ENCODE results near the gene ANKRD7. TPM values are rescaled to one million over a fixed set of nuclear protein-coding genes. Genes with fewer than 3 reads are reported as not detected.

ANKRD7 gene
- not detected for polyA plus RNA-seq (2013, experiment 1 of 2)
- polyA plus RNA-seq (2013, experiment 2 of 2), result not detected

- no peak within 1 kb of the TSS for H3K27ac ChIP-seq (ENCODE audit: low read depth, low read length, severe bottlenecking)
- H3K36me3 ChIP-seq (ENCODE audit: control insufficient read depth, insufficient read depth, low read length), result no peaks in the 10 kb centered on the region
- WGBS, 2 experiments (ENCODE audit: insufficient coverage in 2 of 2), result 94% methylated on average over 18 of the region's 18 CpGs
- H3K4me3 ChIP-seq (ENCODE audit: extremely low read depth, insufficient read depth, low read length, poor library complexity, severe bottlenecking), result no peak within 1 kb of the TSS
- no peaks in the 10 kb centered on the region for H3K4me1 ChIP-seq (ENCODE audit: control insufficient read depth, insufficient read depth, low read length, poor library complexity, severe bottlenecking)
- H3K9me3 ChIP-seq (ENCODE audit: control insufficient read depth, low read length), result no peaks in the 10 kb centered on the region
Measured at GRCh38 chr7:118224521-118224920, at the start of gene ANKRD7. Gene ANKRD7, plus strand, starts transcription at chr7:118224704. Its CDS starts 127 bp downstream, at chr7:118224831.

GRCh38 chr7:118175740-118176139, 48.8 kb upstream of the ANKRD7 start:
- WGBS, 2 experiments (ENCODE audit: insufficient coverage in 2 of 2), result 75% methylated on average over 1 of the region's 2 CpGs; no CpG with 5 or more reads in 1 of the 2 experiments
- Histone ChIP-seq H3K4me1 (ENCODE audit: control insufficient read depth, insufficient read depth, low read length, poor library complexity, severe bottlenecking) (no peaks in the 10 kb centered on the region), H3K9me3 (ENCODE audit: control insufficient read depth, low read length) (no peaks in the 10 kb centered on the region), H3K4me3 (ENCODE audit: extremely low read depth, insufficient read depth, low read length, poor library complexity, severe bottlenecking) (no peak overlapping the region), H3K36me3 (ENCODE audit: control insufficient read depth, insufficient read depth, low read length) (no peaks in the 10 kb centered on the region), H3K27ac (ENCODE audit: low read depth, low read length, severe bottlenecking) (no peak overlapping the region)

- 100% methylated on average over 1 of the region's 2 CpGs; no CpG with 5 or more reads in 1 of the 2 experiments for WGBS, 2 experiments (ENCODE audit: insufficient coverage in 2 of 2)
Measured at GRCh38 chr7:118179191-118179590, 45.3 kb upstream of the ANKRD7 start.

GRCh38 chr7:118182593-118183427, 41.7 kb upstream of the ANKRD7 start:
- Histone ChIP-seq H3K36me3 (ENCODE audit: control insufficient read depth, insufficient read depth, low read length) (peaks cover 14% of the 10 kb centered on the region), H3K27ac (ENCODE audit: low read depth, low read length, severe bottlenecking) (peak overlapping the region; percentile 92), H3K4me1 (ENCODE audit: control insufficient read depth, insufficient read depth, low read length, poor library complexity, severe bottlenecking) (no peaks in the 10 kb centered on the region), H3K9me3 (ENCODE audit: control insufficient read depth, low read length) (no peaks in the 10 kb centered on the region), H3K4me3 (ENCODE audit: extremely low read depth, insufficient read depth, low read length, poor library complexity, severe bottlenecking) (peak overlapping the region; percentile 82)
- 77 to 81% methylated on average over 9 to 11 of the region's 13 CpGs for WGBS, 2 experiments (ENCODE audit: insufficient coverage in 2 of 2)

More at GRCh38 chr7:118179191-118179590, 45.3 kb upstream of the ANKRD7 start:
- H3K27ac ChIP-seq (ENCODE audit: low read depth, low read length, severe bottlenecking), result no peak overlapping the region
- no peaks in the 10 kb centered on the region for H3K36me3 ChIP-seq (ENCODE audit: control insufficient read depth, insufficient read depth, low read length)
- H3K4me3 ChIP-seq (ENCODE audit: extremely low read depth, insufficient read depth, low read length, poor library complexity, severe bottlenecking), result no peak overlapping the region
- no peaks in the 10 kb centered on the region for H3K9me3 ChIP-seq (ENCODE audit: control insufficient read depth, low read length)
- no peaks in the 10 kb centered on the region for H3K4me1 ChIP-seq (ENCODE audit: control insufficient read depth, insufficient read depth, low read length, poor library complexity, severe bottlenecking)

- H3K4me3 ChIP-seq (ENCODE audit: extremely low read depth, insufficient read depth, low read length, poor library complexity, severe bottlenecking), result peak overlapping the region; percentile 82
- 8 to 9% methylated on average over 14 to 15 of the region's 15 CpGs for WGBS, 2 experiments (ENCODE audit: insufficient coverage in 2 of 2)
- H3K4me1 ChIP-seq (ENCODE audit: control insufficient read depth, insufficient read depth, low read length, poor library complexity, severe bottlenecking), result no peaks in the 10 kb centered on the region
- H3K36me3 ChIP-seq (ENCODE audit: control insufficient read depth, insufficient read depth, low read length), result peaks cover 20% of the 10 kb centered on the region
- peak overlapping the region; percentile 92 for H3K27ac ChIP-seq (ENCODE audit: low read depth, low read length, severe bottlenecking)
- H3K9me3 ChIP-seq (ENCODE audit: control insufficient read depth, low read length), result no peaks in the 10 kb centered on the region
Measured at GRCh38 chr7:118183428-118183785, 41.1 kb upstream of the ANKRD7 start.

- Histone ChIP-seq H3K9me3 (ENCODE audit: control insufficient read depth, low read length) (no peaks in the 10 kb centered on the region), H3K4me1 (ENCODE audit: control insufficient read depth, insufficient read depth, low read length, poor library complexity, severe bottlenecking) (no peaks in the 10 kb centered on the region), H3K4me3 (ENCODE audit: extremely low read depth, insufficient read depth, low read length, poor library complexity, severe bottlenecking) (peak within 1 kb of the TSS; percentile 82), H3K36me3 (ENCODE audit: control insufficient read depth, insufficient read depth, low read length) (peaks cover 26% of the 10 kb centered on the region), H3K27ac (ENCODE audit: low read depth, low read length, severe bottlenecking) (peak within 1 kb of the TSS; percentile 92)
- WGBS, 2 experiments (ENCODE audit: insufficient coverage in 2 of 2), result 0 to 1% methylated on average over 29 to 48 of the region's 62 CpGs
Measured at GRCh38 chr7:118183786-118184564, 40.5 kb upstream of the ANKRD7 start, which contains the start of gene LSM8. Gene LSM8, plus strand, starts transcription at chr7:118184164. Its CDS starts 60 bp downstream, at chr7:118184224.

GRCh38 chr7:118184565-118184940, 40.0 kb upstream of the ANKRD7 start:
- peaks cover 31% of the 10 kb centered on the region for H3K36me3 ChIP-seq (ENCODE audit: control insufficient read depth, insufficient read depth, low read length)
- no peaks in the 10 kb centered on the region for H3K9me3 ChIP-seq (ENCODE audit: control insufficient read depth, low read length)
- H3K27ac ChIP-seq (ENCODE audit: low read depth, low read length, severe bottlenecking), result peak overlapping the region; percentile 92
- no peaks in the 10 kb centered on the region for H3K4me1 ChIP-seq (ENCODE audit: control insufficient read depth, insufficient read depth, low read length, poor library complexity, severe bottlenecking)
- H3K4me3 ChIP-seq (ENCODE audit: extremely low read depth, insufficient read depth, low read length, poor library complexity, severe bottlenecking), result peak overlapping the region; percentile 82
- WGBS, 2 experiments (ENCODE audit: insufficient coverage in 2 of 2), result 0 to 3% methylated on average over 3 to 5 of the region's 10 CpGs

- WGBS, 2 experiments (ENCODE audit: insufficient coverage in 2 of 2), result 100% methylated on average over 1 of the region's 6 CpGs
- peak overlapping the region; percentile 82 for H3K4me3 ChIP-seq (ENCODE audit: extremely low read depth, insufficient read depth, low read length, poor library complexity, severe bottlenecking)
- H3K36me3 ChIP-seq (ENCODE audit: control insufficient read depth, insufficient read depth, low read length), result peaks cover 39% of the 10 kb centered on the region
Measured at GRCh38 chr7:118185163-118185860, 39.2 kb upstream of the ANKRD7 start.

GRCh38 chr7:118186501-118186900, 38.0 kb upstream of the ANKRD7 start:
- H3K27ac ChIP-seq (ENCODE audit: low read depth, low read length, severe bottlenecking), result no peak overlapping the region
- H3K4me1 ChIP-seq (ENCODE audit: control insufficient read depth, insufficient read depth, low read length, poor library complexity, severe bottlenecking), result no peaks in the 10 kb centered on the region
- no peak overlapping the region for H3K4me3 ChIP-seq (ENCODE audit: extremely low read depth, insufficient read depth, low read length, poor library complexity, severe bottlenecking)
- H3K9me3 ChIP-seq (ENCODE audit: control insufficient read depth, low read length), result no peaks in the 10 kb centered on the region
- peaks cover 48% of the 10 kb centered on the region for H3K36me3 ChIP-seq (ENCODE audit: control insufficient read depth, insufficient read depth, low read length)

More at GRCh38 chr7:118185163-118185860, 39.2 kb upstream of the ANKRD7 start:
- no peaks in the 10 kb centered on the region for H3K4me1 ChIP-seq (ENCODE audit: control insufficient read depth, insufficient read depth, low read length, poor library complexity, severe bottlenecking)
- H3K9me3 ChIP-seq (ENCODE audit: control insufficient read depth, low read length), result no peaks in the 10 kb centered on the region
- H3K27ac ChIP-seq (ENCODE audit: low read depth, low read length, severe bottlenecking), result no peak overlapping the region

- Histone ChIP-seq H3K36me3 (ENCODE audit: control insufficient read depth, insufficient read depth, low read length) (peaks cover 28% of the 10 kb centered on the region), H3K4me3 (ENCODE audit: extremely low read depth, insufficient read depth, low read length, poor library complexity, severe bottlenecking) (no peak overlapping the region), H3K4me1 (ENCODE audit: control insufficient read depth, insufficient read depth, low read length, poor library complexity, severe bottlenecking) (no peaks in the 10 kb centered on the region), H3K9me3 (ENCODE audit: control insufficient read depth, low read length) (no peaks in the 10 kb centered on the region), H3K27ac (ENCODE audit: low read depth, low read length, severe bottlenecking) (no peak overlapping the region)
- WGBS, 2 experiments (ENCODE audit: insufficient coverage in 2 of 2), result no CpG with 5 or more reads among the region's 2 CpGs
Measured at GRCh38 chr7:118194571-118194970, 29.9 kb upstream of the ANKRD7 start.

Measured in mesodermal cell (in vitro differentiated cells).